ENCODE results near the gene IFT25.

GRCh38 chr1:53963460-53963859 lies 18.0 kb upstream of the IFT25 start:
- TF ChIP-seq CTCF (IDR thresholded peaks at IDR 0.05 in 4 of 5, conservative IDR thresholded peaks at IDR 0.05 in 1 of 5) (no peak), POLR2A (IDR thresholded peaks at IDR 0.05) (no peak)
